CD8-positive, alpha-beta memory T cell (primary cell): ENCODE measurements around the gene SBNO2. TPM values are rescaled to one million over a fixed set of nuclear protein-coding genes. Genes with fewer than 3 reads are reported as not detected.
"Not testable (repeated sequence)": the region's sequence is repeated elsewhere in the genome, so short reads cannot be mapped to it uniquely, and the experiment has no call there.

Source experiments
- CTCF ChIA-PET: fragments of 350-600 bp; sonication (Branson Sonifier 250); formaldehyde crosslinking; loops from one replicate; lab custom pipeline; 2021; ENCODE audit warnings: antibody characterized with exemption; lab: Charles Lee
- POLR2A ChIA-PET: fragments of 350-600 bp; sonication (Branson Sonifier 250); formaldehyde crosslinking; loops from one replicate; lab custom pipeline; 2021; ENCODE audit warnings: antibody characterized with exemption; lab: Charles Lee
- DNase-seq, 5 donors: peaks; one replicate each; pipeline versions ENCODE4 v3.0.0 to v3.0.0-alpha.2; 2020 to 2022; ENCODE audit warnings: mixed read lengths in 1 of 5
- H3K27ac ChIP-seq: one replicate; pipeline ENCODE4 v1.7.0; 2013; ENCODE audit warnings: low read depth, mild to moderate bottlenecking, low read length, moderate library complexity
- H3K27me3 ChIP-seq: 2 replicates; pipeline ENCODE4 v1.7.0; 2013; ENCODE audit warnings: low read length, mild to moderate bottlenecking; ENCODE audit not compliant: insufficient read depth, poor library complexity, severe bottlenecking
- H3K36me3 ChIP-seq: 2 replicates; pipeline ENCODE4 v1.7.0; 2013; ENCODE audit warnings: mild to moderate bottlenecking, low read length, moderate library complexity; ENCODE audit not compliant: insufficient read depth
- H3K4me1 ChIP-seq: 2 replicates; pipeline ENCODE4 v1.7.0; 2013; ENCODE audit warnings: mild to moderate bottlenecking, low read length, moderate library complexity; ENCODE audit not compliant: insufficient read depth
- H3K4me3 ChIP-seq: 2 replicates; pipeline ENCODE4 v1.7.0; 2013; ENCODE audit warnings: mild to moderate bottlenecking, low read length
- H3K9me3 ChIP-seq: 2 replicates; pipeline ENCODE4 v1.7.0; 2013; ENCODE audit warnings: mild to moderate bottlenecking, low read length
- H3K27ac Mint-ChIP-seq, 8 donors: one replicate each; pipeline ENCODE4 v1.8.0; 2020 to 2021; ENCODE audit warnings: mixed read lengths in 8 of 8, mild to moderate bottlenecking in 6 of 8, inconsistent platforms in 3 of 8, moderate library complexity in 3 of 8
- H3K27me3 Mint-ChIP-seq, 2 donors: one replicate each; pipeline ENCODE4 v1.8.0; 2020 to 2021; ENCODE audit warnings: mixed read lengths in 2 of 2, mild to moderate bottlenecking in 1 of 2, moderate library complexity in 1 of 2
- H3K36me3 Mint-ChIP-seq, 3 donors: one replicate each; pipeline ENCODE4 v1.8.0; 2020 to 2021; ENCODE audit warnings: mixed read lengths in 3 of 3, inconsistent platforms in 1 of 3, mild to moderate bottlenecking in 1 of 3
- H3K4me1 Mint-ChIP-seq, 3 donors: one replicate each; pipeline ENCODE4 v1.8.0; 2020 to 2021; ENCODE audit warnings: mixed read lengths in 3 of 3, inconsistent platforms in 1 of 3, mild to moderate bottlenecking in 1 of 3
- H3K4me3 Mint-ChIP-seq, 7 donors: one replicate each; pipeline ENCODE4 v1.8.0; 2020 to 2021; ENCODE audit warnings: mixed read lengths in 7 of 7, mild to moderate bottlenecking in 6 of 7, moderate library complexity in 4 of 7, inconsistent platforms in 2 of 7
- H3K9me3 Mint-ChIP-seq, 5 donors: one replicate each; pipeline ENCODE4 v1.8.0; 2020 to 2022; ENCODE audit warnings: mixed read lengths in 5 of 5, mild to moderate bottlenecking in 3 of 5, moderate library complexity in 2 of 5, inconsistent platforms in 1 of 5
- polyA plus RNA-seq: library from polyadenylated mRNA; unstranded; fragments of 300-500 nt; fragmentation: Illumina TruSeq; gene quantifications from one replicate; pipeline ENCODE4 v1.2.3, GENCODE V29; 2021
- total RNA-seq, 2 experiments: library from RNA; stranded (reverse); gene quantifications; one replicate each; pipeline ENCODE4 v1.2.3, GENCODE V29; 2021

Gene SBNO2
- total and polyA plus RNA-seq, 3 experiments from 2014 or later, result 4.3 to 61.0 (median 59.0) TPM

DNA sequence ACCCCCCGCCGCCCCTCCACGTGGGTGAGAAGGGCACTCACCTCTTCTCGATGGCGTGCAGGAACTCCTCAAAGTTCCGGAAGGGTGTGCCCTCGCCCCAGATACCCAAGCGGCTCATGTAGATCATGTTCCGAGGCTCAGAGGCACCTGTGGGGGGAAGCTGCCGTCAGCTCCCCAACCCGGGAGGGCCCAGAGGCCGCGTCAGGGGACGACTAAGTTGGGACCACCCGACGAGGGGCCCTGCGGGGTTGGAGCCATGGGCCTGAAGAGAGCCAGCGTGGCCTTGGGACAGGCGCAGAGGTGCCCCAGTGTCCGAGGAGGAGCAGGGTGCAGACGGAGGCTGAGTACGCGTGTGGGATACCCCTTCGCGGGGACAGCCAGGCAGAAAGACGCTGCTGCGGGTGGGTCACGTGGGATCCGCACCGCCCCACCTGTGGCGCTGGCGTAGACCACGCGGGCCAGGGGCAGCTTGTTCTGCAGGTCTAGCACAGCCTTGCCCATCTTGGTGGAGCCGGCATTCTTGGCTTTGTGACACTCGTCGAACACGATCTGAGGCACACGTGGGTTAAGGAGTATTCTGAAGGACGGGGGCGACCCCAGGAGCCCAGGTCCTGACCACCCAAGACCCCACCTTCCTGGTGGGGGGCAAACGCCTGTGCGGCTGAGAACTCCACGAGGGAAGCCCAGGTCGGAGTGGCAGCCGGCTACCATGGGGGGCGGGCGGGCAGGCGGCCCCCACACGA lies 54.4 kb downstream of the SBNO2 start:
- Mint-ChIP-seq H3K27me3 (no peaks in the 10 kb centered on the region), H3K4me1 (no peaks in the 10 kb centered on the region), H3K27ac (no peak overlapping the region), H3K9me3 (no peaks in the 10 kb centered on the region), H3K36me3 (peaks cover 0 to 66% (median 0%) of the 10 kb centered on the region in 3 donors), H3K4me3 (no peak overlapping the region)
- CTCF ChIA-PET, result no interaction called here
- POLR2A ChIA-PET, result interaction anchor here (0.6 kb wide), 1 partner anchor 9 kb away, joined by 3 read pairs; no protein-coding TSS in a partner anchor
- DNase-seq, result no peak
- Histone ChIP-seq H3K4me3 (no peak overlapping the region), H3K9me3 (no peaks in the 10 kb centered on the region), H3K27me3 (no peaks in the 10 kb centered on the region), H3K27ac (no peak overlapping the region), H3K4me1 (no peaks in the 10 kb centered on the region), H3K36me3 (peaks cover 44% of the 10 kb centered on the region)

DNA sequence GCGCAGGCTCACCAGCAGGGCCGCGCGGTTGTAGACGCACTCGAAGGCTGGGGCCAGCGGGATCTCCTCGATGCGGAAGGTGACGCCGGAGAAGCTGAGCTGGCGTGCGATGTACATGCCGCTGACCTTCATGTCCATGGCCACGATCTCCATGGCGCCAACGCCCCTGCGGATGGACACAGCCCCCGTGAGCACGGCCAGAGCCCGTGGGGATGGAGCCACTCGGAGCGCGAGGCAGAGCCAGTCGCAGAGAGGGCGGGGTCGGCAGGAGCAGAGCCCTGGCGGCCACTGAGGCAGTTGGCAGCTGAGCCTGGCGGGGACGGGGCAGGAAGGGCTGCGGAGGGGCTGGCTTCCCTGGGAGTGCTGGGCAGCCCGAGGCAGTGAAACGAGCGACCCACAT lies 55.1 kb downstream of the SBNO2 start:
- Mint-ChIP-seq H3K27me3 (no peaks in the 10 kb centered on the region), H3K4me3 (no peak overlapping the region), H3K36me3 (peaks cover 0 to 63% (median 0%) of the 10 kb centered on the region in 3 donors), H3K9me3 (no peaks in the 10 kb centered on the region), H3K27ac (peak overlapping the region in 1 of 8 donors; percentile 62), H3K4me1 (no peaks in the 10 kb centered on the region)
- H3K27me3 ChIP-seq, result no peaks in the 10 kb centered on the region
- no peak overlapping the region for H3K27ac ChIP-seq
- ChIA-PET CTCF (no interaction called here), POLR2A (interaction anchor here (1.0 kb wide), 1 partner anchor 12 kb away, joined by 4 read pairs; no protein-coding TSS in a partner anchor)
- no peaks in the 10 kb centered on the region for H3K9me3 ChIP-seq
- DNase-seq, result peak in 1 of 5 donors; percentile 50
- no peaks in the 10 kb centered on the region for H3K4me1 ChIP-seq
- H3K4me3 ChIP-seq, result no peak overlapping the region
- H3K36me3 ChIP-seq, result peaks cover 42% of the 10 kb centered on the region

DNA sequence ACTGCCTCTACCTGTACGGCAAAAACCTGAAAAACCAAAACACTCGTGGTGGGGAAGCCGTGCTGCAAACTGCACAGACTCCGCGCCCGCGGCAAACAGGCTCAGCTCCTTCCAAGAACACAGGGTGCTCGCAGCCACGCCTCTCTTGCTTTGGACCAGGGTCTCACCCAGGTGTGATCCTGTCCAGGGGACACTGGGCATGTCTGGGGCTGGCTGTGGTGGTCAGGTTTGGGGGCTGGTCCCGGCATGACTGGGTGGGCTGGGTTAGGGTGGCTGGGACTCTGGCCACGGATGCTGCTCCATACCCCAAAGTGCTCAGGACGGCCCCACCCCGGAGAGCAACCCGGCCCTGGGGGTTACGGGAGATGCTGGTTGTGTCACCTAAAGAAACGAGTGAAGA lies 56.4 kb downstream of the SBNO2 start:
- peaks cover 42% of the 10 kb centered on the region for H3K36me3 ChIP-seq
- no peak overlapping the region for H3K4me3 Mint-ChIP-seq
- H3K27ac Mint-ChIP-seq, result no peak overlapping the region
- no peaks in the 10 kb centered on the region for H3K9me3 ChIP-seq
- ChIA-PET POLR2A (no interaction called here), CTCF (no interaction called here)
- peaks cover 6% of the 10 kb centered on the region for H3K4me1 ChIP-seq
- H3K4me1 Mint-ChIP-seq, result peaks cover 0 to 3% (median 0%) of the 10 kb centered on the region in 3 donors
- no peaks in the 10 kb centered on the region for H3K9me3 Mint-ChIP-seq
- H3K27me3 Mint-ChIP-seq, result no peaks in the 10 kb centered on the region
- H3K27ac ChIP-seq, result no peak overlapping the region
- H3K36me3 Mint-ChIP-seq, result peaks cover 0 to 58% (median 0%) of the 10 kb centered on the region in 3 donors
- no peaks in the 10 kb centered on the region for H3K27me3 ChIP-seq
- no peak for DNase-seq
- no peak overlapping the region for H3K4me3 ChIP-seq

DNA sequence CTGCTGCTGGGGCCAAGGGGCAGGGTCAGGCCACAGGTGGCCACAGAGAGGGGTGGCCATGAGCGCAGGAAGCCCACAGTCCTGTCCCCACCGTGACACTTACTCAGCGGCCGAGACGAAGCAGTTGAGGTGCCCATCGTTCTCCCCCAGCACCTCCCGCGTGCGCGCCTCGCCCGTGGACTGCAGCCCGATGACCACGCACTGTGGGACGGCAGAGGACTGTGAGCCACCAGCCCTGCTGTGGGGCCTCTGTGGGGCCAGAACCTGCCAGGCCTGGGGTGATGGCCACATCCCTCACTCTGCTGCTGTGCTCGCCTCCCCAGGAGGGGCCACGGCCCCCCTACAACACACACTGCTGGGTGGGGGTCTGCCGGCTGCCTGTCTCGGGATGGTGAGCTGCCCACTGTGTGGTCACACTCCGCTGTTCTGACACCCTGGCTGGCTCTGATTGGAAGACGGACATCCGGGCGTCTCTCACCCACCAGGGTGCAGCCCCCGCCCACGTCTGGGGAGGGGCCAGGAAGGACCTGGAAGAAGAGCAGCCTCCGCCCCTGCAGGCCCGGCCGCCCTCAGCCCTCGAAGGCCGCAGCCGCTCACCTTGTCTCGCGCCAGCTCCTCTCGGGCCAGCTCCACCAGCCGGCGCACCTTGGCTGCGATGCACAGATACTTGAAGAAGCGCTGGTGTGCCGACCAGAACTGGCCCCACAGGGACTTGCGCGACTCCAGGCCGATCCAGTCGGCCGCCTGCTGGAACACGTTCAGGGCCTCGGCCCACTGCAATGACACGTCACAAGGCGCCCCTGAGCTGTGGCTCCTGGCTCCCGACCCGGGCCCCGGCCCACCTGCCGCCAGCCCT lies 57.1 kb downstream of the SBNO2 start:
- peaks cover 0 to 55% (median 0%) of the 10 kb centered on the region in 3 donors for H3K36me3 Mint-ChIP-seq
- ChIA-PET CTCF (interaction anchor here (1.3 kb wide), 1 partner anchor 14 kb away, joined by 3 read pairs; no protein-coding TSS in a partner anchor), POLR2A (interaction anchor here (0.6 kb wide), 1 partner anchor 59 kb away, joined by 7 read pairs; no protein-coding TSS in a partner anchor)
- Histone ChIP-seq H3K27ac (no peak overlapping the region), H3K4me1 (peaks cover 6% of the 10 kb centered on the region), H3K4me3 (no peak overlapping the region), H3K9me3 (no peaks in the 10 kb centered on the region), H3K27me3 (no peaks in the 10 kb centered on the region), H3K36me3 (peaks cover 39% of the 10 kb centered on the region)
- no peaks in the 10 kb centered on the region for H3K27me3 Mint-ChIP-seq
- H3K27ac Mint-ChIP-seq, result no peak overlapping the region
- no peaks in the 10 kb centered on the region for H3K9me3 Mint-ChIP-seq
- DNase-seq, result no peak
- peaks cover 0 to 3% (median 0%) of the 10 kb centered on the region in 3 donors for H3K4me1 Mint-ChIP-seq
- H3K4me3 Mint-ChIP-seq, result no peak overlapping the region

DNA sequence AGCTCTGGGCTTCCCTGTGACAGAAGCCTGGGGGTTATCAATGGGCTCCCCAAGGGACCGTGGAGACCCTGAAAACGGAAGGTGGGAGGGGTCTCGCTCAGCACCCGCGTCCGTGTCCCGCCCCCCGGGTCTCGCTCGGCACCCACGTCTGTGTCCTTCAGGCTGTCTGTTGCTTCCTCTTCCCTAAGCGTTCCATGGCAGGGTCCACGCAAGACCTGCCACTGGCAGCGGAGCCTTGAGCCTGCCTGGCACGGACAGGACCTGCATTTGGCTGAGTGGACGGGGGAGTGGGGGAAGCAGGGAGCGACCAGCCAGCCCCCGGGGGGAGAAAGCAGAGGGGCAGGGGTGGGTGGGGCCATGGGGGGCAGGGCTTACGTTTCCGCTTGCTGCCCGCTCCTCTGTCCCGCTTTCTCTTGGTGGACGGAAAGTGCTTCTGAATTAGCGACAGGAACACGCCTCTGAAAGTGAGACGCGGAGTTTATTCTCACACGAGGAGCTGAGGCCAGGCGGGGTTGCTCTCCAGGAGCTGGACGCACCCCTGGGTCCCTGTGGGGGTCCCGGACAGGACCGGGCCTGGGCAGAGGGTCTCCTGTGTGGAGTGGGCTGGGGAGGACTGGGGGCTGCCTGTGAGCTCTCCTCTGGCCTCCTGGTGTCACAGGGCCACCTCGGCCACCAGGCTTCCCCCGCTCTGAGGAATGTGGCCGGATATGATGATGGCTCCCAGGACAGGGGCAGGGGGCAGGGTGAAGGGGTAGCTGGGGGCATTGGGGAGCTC lies 58.2 kb downstream of the SBNO2 start:
- Mint-ChIP-seq H3K27ac (no peak overlapping the region), H3K4me3 (no peak overlapping the region), H3K27me3 (no peaks in the 10 kb centered on the region), H3K9me3 (no peaks in the 10 kb centered on the region), H3K4me1 (peaks cover 0 to 3% (median 0%) of the 10 kb centered on the region in 3 donors), H3K36me3 (peaks cover 0 to 47% (median 0%) of the 10 kb centered on the region in 3 donors)
- H3K4me1 ChIP-seq, result peaks cover 6% of the 10 kb centered on the region
- H3K27me3 ChIP-seq, result no peaks in the 10 kb centered on the region
- no peak overlapping the region for H3K27ac ChIP-seq
- H3K36me3 ChIP-seq, result peaks cover 29% of the 10 kb centered on the region
- DNase-seq, result no peak
- H3K4me3 ChIP-seq, result no peak overlapping the region
- ChIA-PET CTCF (interaction anchor here (1.3 kb wide), 1 partner anchor 15 kb away, joined by 3 read pairs; no protein-coding TSS in a partner anchor), POLR2A (interaction anchor here (0.5 kb wide), 1 partner anchor 12 kb away, joined by 3 read pairs; the partner anchor contains the start of gene GPX4)
- no peaks in the 10 kb centered on the region for H3K9me3 ChIP-seq

DNA sequence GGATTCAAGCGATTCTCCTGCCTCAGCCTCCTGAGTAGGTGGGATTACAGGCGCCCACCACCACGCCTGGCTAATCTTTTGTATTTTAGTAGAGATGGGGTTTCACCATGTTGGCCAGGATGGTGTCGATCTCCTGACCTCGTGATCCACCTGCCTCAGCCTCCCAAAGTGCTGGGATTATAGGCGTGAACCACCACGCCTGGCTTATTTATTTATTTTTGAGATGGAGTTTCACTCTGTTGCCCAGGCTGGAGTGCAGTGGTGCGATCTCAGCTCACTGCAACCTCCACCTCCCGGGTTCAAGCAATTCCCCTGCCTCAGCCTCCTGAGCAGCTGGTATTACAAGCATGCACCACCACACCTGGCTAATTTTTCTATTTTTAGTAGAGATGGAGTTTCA lies 59.3 kb downstream of the SBNO2 start:
- H3K9me3 Mint-ChIP-seq, H3K27me3 ChIP-seq, H3K27ac ChIP-seq, DNase-seq, H3K4me3 ChIP-seq, H3K27me3 Mint-ChIP-seq, H3K9me3 ChIP-seq, H3K4me1 Mint-ChIP-seq, H3K4me3 Mint-ChIP-seq, POLR2A ChIA-PET, H3K4me1 ChIP-seq: not testable (repeated sequence)
- Mint-ChIP-seq H3K36me3 (peaks cover 0 to 46% (median 0%) of the 10 kb centered on the region in 3 donors), H3K27ac (peak overlapping the region in 1 of 8 donors; percentile 17)
- CTCF ChIA-PET, result interaction anchor here (1.8 to 2.1 kb wide), 2 partner anchors 16 to 124 kb away, joined by 4 to 7 read pairs; no protein-coding TSS in a partner anchor
- peaks cover 29% of the 10 kb centered on the region for H3K36me3 ChIP-seq

DNA sequence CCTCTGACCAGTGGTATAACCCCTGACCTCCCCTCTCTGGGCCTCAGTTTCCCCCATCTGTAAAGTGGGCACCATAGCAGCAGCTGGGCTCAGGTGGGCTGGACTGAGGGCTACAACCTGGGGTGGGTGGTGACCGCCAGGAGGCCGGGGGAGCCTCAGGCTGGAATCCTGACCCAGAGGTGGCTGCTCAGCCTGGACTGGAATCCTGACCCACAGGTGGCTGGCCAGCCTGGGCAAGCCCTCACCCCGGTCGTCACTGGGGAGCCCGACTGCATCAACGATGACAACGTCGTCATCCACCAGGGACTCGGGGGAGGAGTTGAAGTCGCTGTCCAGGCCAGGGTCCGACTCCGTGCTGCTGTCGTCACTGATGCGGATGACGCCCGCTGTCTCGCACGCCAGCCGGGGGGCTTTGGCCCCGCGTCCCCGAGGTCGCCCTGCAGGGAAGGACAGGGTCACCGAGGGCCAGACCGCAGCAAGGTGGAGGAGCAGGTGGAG lies 60.0 kb downstream of the SBNO2 start:
- no peak overlapping the region for H3K4me3 Mint-ChIP-seq
- peaks cover 0 to 3% (median 0%) of the 10 kb centered on the region in 3 donors for H3K4me1 Mint-ChIP-seq
- H3K27me3 Mint-ChIP-seq, result no peaks in the 10 kb centered on the region
- no peaks in the 10 kb centered on the region for H3K27me3 ChIP-seq
- H3K9me3 ChIP-seq, result no peaks in the 10 kb centered on the region
- ChIA-PET POLR2A (interaction anchor here (0.7 to 1.0 kb wide), 4 partner anchors 26 to 131 kb away, joined by 3 to 5 read pairs (median 3); no protein-coding TSS in a partner anchor), CTCF (interaction anchor here (0.6 to 3.7 kb wide), 22 partner anchors 8 to 130 kb away, joined by 3 to 50 read pairs (median 5); no protein-coding TSS in a partner anchor)
- peaks cover 29% of the 10 kb centered on the region for H3K36me3 ChIP-seq
- H3K9me3 Mint-ChIP-seq, result no peaks in the 10 kb centered on the region
- no peak overlapping the region for H3K27ac Mint-ChIP-seq
- no peak overlapping the region for H3K4me3 ChIP-seq
- peak in 1 of 5 donors; percentile 53 for DNase-seq
- peaks cover 0 to 44% (median 0%) of the 10 kb centered on the region in 3 donors for H3K36me3 Mint-ChIP-seq
- peaks cover 6% of the 10 kb centered on the region for H3K4me1 ChIP-seq
- peak overlapping the region; percentile 16 for H3K27ac ChIP-seq
